Keratinocyte (primary cell): ENCODE results near the gene PCNT. TPM values are rescaled to one million over a fixed set of nuclear protein-coding genes. Genes with fewer than 3 reads are reported as not detected.

Experiments
- DNase-seq: peaks from one replicate; pipeline ENCODE4 v3.0.0-alpha.2; 2011; ENCODE audit warnings: low read depth, missing footprints, low spot score
- FAIRE-seq: peaks from 2 replicates; lab custom pipeline; 2011; peaks lifted over from hg19 to GRCh38; lab: Jason Lieb, UNC
- H2AFZ ChIP-seq: 2 replicates; pipeline ENCODE4 v1.6.0; 2012; ENCODE audit warnings: low read length, control low read depth, inconsistent platforms; ENCODE audit not compliant: control insufficient read depth
- H3K27ac ChIP-seq: 2 replicates; pipeline ENCODE4 v1.5.1; 2011; ENCODE audit warnings: low read length; ENCODE audit not compliant: control insufficient read depth, insufficient read depth
- H3K27me3 ChIP-seq: 3 replicates; pipeline ENCODE4 v1.6.0; 2011; ENCODE audit warnings: low read length; ENCODE audit not compliant: control insufficient read depth, insufficient read depth; ENCODE audit errors: extremely low read depth
- H3K36me3 ChIP-seq, 2 experiments: 2 replicates in 1 of 2; 3 replicates in 1 of 2; pipeline ENCODE4 v1.5.1; 2011; ENCODE audit warnings: low read length in 2 of 2, mild to moderate bottlenecking in 1 of 2; ENCODE audit not compliant: control insufficient read depth in 2 of 2, insufficient read depth in 2 of 2; ENCODE audit errors: extremely low read depth in 1 of 2
- H3K4me1 ChIP-seq: 3 replicates; pipeline ENCODE4 v1.5.1; 2011; ENCODE audit warnings: low read length; ENCODE audit not compliant: control insufficient read depth, insufficient read depth; ENCODE audit errors: extremely low read depth
- H3K4me2 ChIP-seq: 3 replicates; pipeline ENCODE4 v1.6.0; 2011; ENCODE audit warnings: low read depth, low read length; ENCODE audit not compliant: control insufficient read depth, insufficient read depth; ENCODE audit errors: extremely low read depth
- H3K4me3 ChIP-seq, 3 experiments: fragments of 200-600 bp in 1 of 3; sonication (generic) in 1 of 3; 2 replicates in 2 of 3; 3 replicates in 1 of 3; pipeline ENCODE4 v1.5.1; 2011 to 2016; ENCODE audit warnings: low read length in 3 of 3, mild to moderate bottlenecking in 3 of 3, control low read depth in 2 of 3, inconsistent platforms in 1 of 3, low read depth in 1 of 3, mixed read lengths in 1 of 3, mixed run types in 1 of 3, moderate library complexity in 1 of 3; ENCODE audit not compliant: control insufficient read depth in 2 of 3, insufficient read depth in 2 of 3; ENCODE audit errors: extremely low read depth in 1 of 3
- H3K79me2 ChIP-seq: 2 replicates; pipeline ENCODE4 v1.6.0; 2012; ENCODE audit warnings: low read length; ENCODE audit not compliant: control insufficient read depth, insufficient read depth
- H3K9ac ChIP-seq: 3 replicates; pipeline ENCODE4 v1.6.0; 2011; ENCODE audit warnings: low read length; ENCODE audit not compliant: control insufficient read depth, insufficient read depth; ENCODE audit errors: extremely low read depth
- H3K9me1 ChIP-seq: 3 replicates; pipeline ENCODE4 v1.6.0; 2011; ENCODE audit warnings: low read length; ENCODE audit not compliant: control insufficient read depth, insufficient read depth; ENCODE audit errors: extremely low read depth
- H3K9me3 ChIP-seq: 2 replicates; pipeline ENCODE4 v1.5.1; 2012; ENCODE audit warnings: low read depth, low read length; ENCODE audit not compliant: control insufficient read depth
- H4K20me1 ChIP-seq: 3 replicates; pipeline ENCODE4 v1.6.0; 2011; ENCODE audit warnings: low read length; ENCODE audit not compliant: control insufficient read depth, insufficient read depth; ENCODE audit errors: extremely low read depth
- EZH2 ChIP-seq: IDR thresholded peaks from one replicate; pipeline ENCODE4 v1.6.1; 2012; ENCODE audit warnings: inconsistent platforms, mild to moderate bottlenecking, low read length, moderate library complexity
- dilution Hi-C: fragments of 300-500 bp; cut with MboI; formaldehyde crosslinking; loops from one replicate; pipeline ENCODE4 v1.7.0; 2020; ENCODE audit warnings: low sequenced_read_pairs; ENCODE audit not compliant: extremely low pct_ligation_motif_present
- polyA plus RNA-seq, 5 experiments: library from polyadenylated mRNA; depleted of rRNA in 3 of 5; stranded (reverse) in 3 of 5; stranded (forward) in 1 of 5; unstranded in 1 of 5; fragments of >200 nt; gene quantifications; 1 replicate in 1 of 5; 2 replicates in 3 of 5; 3 replicates in 1 of 5; pipeline versions ENCODE4 v1.2.1 to v1.2.3, GENCODE V29; 2011 to 2012; ENCODE audit warnings: missing spikeins in 2 of 5, low read depth in 1 of 5, low replicate concordance in 1 of 5
- TF ChIP-seq, protein P1 (sequence below), 3 experiments: IDR thresholded peaks in 1 of 3; conservative IDR thresholded peaks in 1 of 3; optimal IDR thresholded peaks in 1 of 3; 2 replicates in 2 of 3; 3 replicates in 1 of 3; pipeline versions ENCODE3 to v1.5.1; 2011; ENCODE audit warnings: low read length in 3 of 3, mild to moderate bottlenecking in 3 of 3, moderate library complexity in 2 of 3, control low read depth in 1 of 3, inconsistent platforms in 1 of 3; ENCODE audit not compliant: insufficient read depth in 2 of 3; ENCODE audit errors: extremely low read depth in 1 of 3

The PCNT gene
- polyA plus RNA-seq, 1 donor (not counting 4 experiments of a cell fraction or from before 2014, with no cell fraction given): 9.8 TPM

DNA sequence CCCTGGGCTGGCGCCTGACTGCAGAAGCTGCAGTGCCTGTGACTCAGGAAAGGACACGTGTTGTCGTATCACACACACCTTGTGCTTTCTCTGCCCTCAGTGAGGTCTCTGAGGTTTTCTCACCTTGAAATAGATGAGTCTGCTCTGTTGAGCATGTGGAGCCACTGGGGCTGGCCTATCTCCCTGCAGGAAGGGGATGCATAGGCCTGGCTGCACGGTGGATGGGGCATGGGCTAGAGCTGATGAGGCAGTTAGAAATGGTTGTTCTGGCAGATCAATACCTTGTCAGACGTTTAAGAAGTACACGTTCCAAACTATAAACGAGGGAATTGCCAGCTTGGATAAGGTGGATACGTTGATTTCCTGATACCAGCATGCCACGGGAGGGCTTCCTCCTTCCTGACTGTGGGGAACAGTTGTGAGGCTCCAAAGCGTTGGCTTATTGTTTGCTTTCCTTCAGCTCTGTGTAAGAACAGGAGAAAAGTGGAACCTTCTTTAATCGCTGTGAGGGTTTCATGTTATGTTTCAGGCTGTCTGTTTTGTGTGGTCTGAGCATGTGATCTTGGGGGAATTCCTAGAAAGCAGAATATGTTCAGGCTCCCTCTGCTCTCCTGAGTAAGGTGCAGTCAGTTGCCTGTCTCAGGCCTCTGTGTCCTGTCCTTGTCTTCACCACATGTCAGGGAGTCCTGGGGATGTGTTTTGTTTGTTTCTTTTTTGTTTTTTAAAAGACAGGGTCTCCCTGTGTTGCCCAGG is 44.8 kb downstream of the PCNT start:
- Histone ChIP-seq H3K9ac (no peak overlapping the region), H3K27ac (no peak overlapping the region), H3K36me3 (peaks cover 24 to 34% of the 10 kb centered on the region in 2 experiments), H2AFZ (no peak overlapping the region), H3K9me1 (no peaks in the 10 kb centered on the region), H3K79me2 (peaks cover 28% of the 10 kb centered on the region), H3K4me2 (no peak overlapping the region), H3K27me3 (no peaks in the 10 kb centered on the region), H3K9me3 (no peaks in the 10 kb centered on the region), H3K4me1 (no peaks in the 10 kb centered on the region), H4K20me1 (peaks cover 8% of the 10 kb centered on the region), H3K4me3 (no peak overlapping the region)
- dilution Hi-C loops: no loop called here
- TF ChIP-seq, protein P1, sequence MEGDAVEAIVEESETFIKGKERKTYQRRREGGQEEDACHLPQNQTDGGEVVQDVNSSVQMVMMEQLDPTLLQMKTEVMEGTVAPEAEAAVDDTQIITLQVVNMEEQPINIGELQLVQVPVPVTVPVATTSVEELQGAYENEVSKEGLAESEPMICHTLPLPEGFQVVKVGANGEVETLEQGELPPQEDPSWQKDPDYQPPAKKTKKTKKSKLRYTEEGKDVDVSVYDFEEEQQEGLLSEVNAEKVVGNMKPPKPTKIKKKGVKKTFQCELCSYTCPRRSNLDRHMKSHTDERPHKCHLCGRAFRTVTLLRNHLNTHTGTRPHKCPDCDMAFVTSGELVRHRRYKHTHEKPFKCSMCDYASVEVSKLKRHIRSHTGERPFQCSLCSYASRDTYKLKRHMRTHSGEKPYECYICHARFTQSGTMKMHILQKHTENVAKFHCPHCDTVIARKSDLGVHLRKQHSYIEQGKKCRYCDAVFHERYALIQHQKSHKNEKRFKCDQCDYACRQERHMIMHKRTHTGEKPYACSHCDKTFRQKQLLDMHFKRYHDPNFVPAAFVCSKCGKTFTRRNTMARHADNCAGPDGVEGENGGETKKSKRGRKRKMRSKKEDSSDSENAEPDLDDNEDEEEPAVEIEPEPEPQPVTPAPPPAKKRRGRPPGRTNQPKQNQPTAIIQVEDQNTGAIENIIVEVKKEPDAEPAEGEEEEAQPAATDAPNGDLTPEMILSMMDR (optimal IDR thresholded peaks at IDR 0.05 in 1 of 3, IDR thresholded peaks at IDR 0.05 in 1 of 3, conservative IDR thresholded peaks at IDR 0.05 in 1 of 3; ENCODE audit: extremely low read depth in 1 of 3, insufficient read depth in 2 of 3, low read length in 3 of 3): no peak
- no peak for TF ChIP-seq EZH2
- FAIRE-seq (no peak), DNase-seq (no peak)

DNA sequence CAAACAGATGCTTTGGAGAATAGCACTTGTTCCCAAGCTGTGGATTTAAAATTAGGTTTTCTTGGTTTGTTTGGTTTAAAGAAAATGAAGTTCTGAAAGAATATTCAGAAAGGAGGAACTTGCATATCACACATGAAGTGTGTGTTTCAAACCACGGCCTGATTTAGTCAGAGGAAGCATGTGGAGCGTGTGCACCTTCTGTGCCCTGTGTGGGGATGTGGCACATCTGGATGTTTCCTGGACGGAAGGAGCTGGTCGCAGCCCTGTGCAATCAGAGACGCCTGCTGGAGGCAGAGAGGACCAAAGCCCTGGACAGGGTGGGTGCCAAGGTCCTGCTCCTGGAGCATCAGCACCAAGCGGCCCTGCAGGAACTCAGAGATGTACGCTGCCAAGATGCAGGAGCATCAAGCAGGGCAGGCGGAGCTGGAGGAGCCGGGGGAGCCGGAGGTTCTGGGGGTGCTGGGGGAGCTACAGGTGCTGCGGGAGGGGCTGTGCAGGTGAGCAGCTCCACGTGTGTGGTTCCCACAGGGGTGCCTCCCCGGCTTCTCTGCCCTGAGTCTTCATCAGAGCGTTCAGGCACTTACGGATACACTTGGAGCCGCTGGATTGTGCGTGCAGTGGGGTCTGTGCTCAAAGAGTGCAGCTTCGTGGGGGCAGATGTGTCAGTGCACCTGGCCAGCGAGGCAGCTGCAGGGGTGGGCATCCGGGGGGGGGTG is 45.7 kb downstream of the PCNT start:
- Histone ChIP-seq H3K36me3 (peaks cover 20 to 32% of the 10 kb centered on the region in 2 experiments), H3K4me2 (no peak overlapping the region), H2AFZ (no peak overlapping the region), H4K20me1 (peaks cover 8% of the 10 kb centered on the region), H3K4me3 (no peak overlapping the region), H3K27ac (no peak overlapping the region), H3K79me2 (peaks cover 31% of the 10 kb centered on the region), H3K9me1 (no peaks in the 10 kb centered on the region), H3K4me1 (no peaks in the 10 kb centered on the region), H3K9me3 (no peaks in the 10 kb centered on the region), H3K9ac (no peak overlapping the region), H3K27me3 (no peaks in the 10 kb centered on the region)
- DNase-seq: no peak
- no peak for TF ChIP-seq EZH2
- TF ChIP-seq, protein P1 (optimal IDR thresholded peaks at IDR 0.05 in 1 of 3, IDR thresholded peaks at IDR 0.05 in 1 of 3, conservative IDR thresholded peaks at IDR 0.05 in 1 of 3; ENCODE audit: extremely low read depth in 1 of 3, insufficient read depth in 2 of 3, low read length in 3 of 3): no peak
- dilution Hi-C loops: no loop called here
- FAIRE-seq: no peak
